GM04503 (cell line): ENCODE results near the gene ODAD3.
"Not testable (repeated sequence)": the region's sequence is repeated elsewhere in the genome, so short reads cannot be mapped to it uniquely, and the experiment has no call there.

Experiments used
- DNase-seq: peaks from one replicate; pipeline ENCODE4 v3.0.0-alpha.2; 2012; ENCODE audit warnings: low read depth

The ODAD3 gene

DNA sequence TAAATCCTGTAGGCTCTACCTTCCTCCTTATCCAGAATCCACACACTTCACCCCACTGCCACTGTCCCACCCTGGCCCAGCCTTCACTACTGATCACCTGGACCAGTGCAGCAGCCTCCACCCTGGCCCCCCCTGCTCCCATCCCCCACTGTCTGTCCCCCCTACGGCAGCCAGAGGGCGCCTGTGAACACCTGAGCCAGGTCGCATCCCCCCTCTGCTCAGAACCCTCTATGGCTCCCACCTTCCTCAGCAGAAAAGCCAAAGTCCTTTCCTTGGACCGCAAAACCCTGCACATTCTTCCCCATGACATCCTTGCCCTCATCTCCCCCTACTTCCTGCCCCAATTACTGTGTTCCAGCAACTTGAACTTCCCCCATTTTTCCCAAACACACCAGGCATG lies 25.3 kb upstream of the ODAD3 start:
- no peak for DNase-seq

DNA sequence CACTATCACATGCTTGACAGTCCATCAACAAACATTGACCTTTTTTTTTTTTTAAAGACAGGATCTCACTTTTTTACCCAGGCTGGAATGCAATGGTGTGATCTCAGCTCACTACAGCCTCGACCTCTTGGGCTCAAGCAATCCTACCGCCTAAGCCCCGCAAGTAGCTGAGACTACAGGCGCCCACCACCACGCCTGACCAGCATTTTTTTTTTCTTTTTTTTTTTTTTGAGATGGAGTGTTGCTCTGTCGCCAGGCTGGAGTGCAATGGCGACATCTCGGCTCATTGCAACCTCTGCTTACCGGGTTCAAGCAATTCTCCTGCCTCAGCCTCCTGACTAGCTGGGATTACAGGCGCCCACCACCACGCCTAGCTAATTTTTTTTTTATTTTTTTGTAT lies 24.0 kb upstream of the ODAD3 start:
- not testable (repeated sequence) for DNase-seq

DNA sequence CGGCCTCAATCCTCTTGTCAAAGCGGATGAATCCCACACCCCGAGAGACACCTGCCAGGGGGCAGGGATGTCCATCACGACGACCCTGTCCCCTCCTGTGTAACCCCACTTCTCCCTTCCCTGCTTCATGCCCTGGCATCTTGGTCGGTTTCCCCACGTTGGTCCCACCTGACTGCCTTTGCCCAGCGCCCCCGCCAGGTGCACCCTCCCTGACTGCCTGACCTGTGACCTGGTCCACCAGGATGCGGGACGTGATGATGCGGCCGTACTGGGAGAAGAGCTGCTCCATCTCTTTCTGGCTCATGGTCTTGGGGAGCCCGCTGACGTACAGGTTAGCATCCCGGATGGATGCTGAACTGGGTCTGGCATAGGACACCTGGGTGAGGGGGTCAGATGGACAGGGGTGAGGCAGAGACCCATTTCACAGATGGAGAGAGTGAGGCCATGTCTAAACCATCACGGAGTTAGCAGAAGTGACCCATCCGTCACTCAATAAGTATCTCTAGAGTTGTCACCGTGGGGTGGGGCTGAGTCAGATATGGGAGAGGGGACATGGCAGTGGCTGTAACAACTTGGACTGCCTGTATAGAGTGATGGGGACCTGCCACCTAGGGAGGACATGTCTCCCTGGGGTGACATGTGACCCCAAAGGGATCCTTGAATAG lies 23.4 kb upstream of the ODAD3 start:
- no peak for DNase-seq

GRCh38 chr19:11457831-11458230 lies 22.9 kb upstream of the ODAD3 start:
- no peak for DNase-seq

DNA sequence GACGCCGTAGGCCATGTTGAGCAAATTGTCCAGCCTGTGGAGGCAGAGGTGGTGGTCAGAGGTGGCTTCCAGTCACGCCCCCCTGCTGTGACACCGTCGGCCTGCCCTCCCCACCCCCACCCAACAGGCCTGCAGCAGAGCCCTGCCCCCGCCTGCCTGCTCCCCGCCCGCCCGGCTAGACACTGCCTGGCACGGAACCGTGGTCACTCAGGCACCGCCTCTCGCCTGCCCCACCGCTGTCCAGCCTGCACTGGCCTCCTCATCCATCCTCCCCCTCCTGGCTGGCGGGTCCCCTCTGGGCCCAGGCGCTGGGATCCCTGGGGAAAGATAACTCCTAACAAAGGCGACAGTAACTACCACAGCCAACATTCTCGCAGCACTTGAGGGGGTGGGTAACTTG lies 22.2 kb upstream of the ODAD3 start:
- no peak for DNase-seq

GRCh38 chr19:11456659-11457058 lies 21.7 kb upstream of the ODAD3 start:
- no peak for DNase-seq

- not testable (repeated sequence) for DNase-seq
Measured at GRCh38 chr19:11455233-11455554, 20.3 kb upstream of the ODAD3 start.

DNA sequence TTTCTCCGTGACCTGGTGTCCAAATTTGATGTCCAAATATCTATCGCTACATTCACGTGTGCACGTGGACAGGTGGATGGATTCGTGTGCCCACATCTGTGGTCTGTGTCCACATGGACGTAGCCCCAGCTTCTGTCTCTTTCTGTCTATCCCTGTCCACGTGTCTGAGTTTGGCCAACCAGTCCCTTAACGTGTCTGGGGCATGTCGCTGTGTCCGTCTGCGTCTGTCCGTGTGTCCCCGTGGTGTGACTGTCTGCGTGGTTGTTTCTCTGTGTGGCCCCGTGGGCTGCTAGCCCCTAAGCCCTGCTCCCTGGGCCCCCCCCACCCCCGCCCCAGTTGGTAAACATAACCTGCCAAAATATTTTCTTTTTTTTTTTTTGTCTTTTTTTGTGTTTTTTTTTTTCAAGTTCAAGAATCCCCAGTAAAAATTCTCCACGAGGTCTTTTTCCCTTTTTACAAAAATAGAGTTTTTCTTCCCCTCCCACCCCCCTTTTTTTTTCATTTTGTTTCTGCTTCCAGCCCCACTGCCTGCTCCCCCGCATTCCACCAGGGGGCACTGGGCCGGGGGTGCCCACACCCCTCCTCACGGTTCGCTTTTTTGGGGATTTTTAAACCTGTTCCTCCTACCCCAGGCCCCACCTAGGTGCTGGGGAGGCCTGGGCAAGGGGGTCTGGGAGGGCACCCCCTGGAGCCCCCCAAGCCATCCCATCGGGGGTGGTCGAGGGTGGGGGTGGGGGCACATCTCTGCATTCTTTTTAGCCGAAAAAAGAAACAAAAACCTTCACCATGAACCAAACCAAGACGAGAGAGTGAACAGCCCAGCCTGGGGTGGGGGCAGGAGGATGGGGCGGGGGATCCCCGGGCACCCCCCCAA lies 18.8 kb upstream of the ODAD3 start:
- no peak for DNase-seq

DNA sequence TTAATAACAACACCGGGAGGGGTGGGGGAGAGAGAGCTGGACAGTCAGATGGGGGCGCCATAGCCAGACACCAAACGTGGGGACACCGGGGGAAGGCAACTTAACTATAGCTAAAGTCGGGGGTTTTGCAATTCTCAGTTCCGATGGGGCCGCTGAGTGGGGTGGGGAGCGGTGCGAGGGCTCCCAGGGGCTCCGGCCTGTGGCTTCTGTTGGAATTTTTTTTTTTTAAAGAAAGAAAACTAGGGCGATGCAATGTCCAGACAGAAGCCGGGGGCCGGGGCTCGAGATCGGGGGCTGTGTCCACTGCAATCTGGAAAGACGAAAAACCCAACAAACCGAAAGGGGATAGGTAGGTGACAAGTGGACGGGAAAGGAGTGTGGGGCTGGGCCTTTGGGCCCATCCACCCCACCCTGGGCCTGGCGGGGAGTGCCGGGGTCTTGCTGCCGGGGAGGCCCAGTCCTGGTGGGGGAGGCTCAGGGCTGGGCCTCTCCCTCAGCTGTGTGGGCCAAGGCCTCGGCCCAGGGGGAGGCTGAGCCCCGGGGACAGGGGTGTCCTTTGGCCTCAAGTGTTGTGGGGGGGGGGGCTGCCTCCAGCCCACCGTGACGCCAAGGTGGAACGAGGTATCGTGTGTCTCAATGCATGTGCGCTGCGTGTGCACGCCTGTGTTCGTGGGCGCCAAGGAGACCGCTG lies 17.8 kb upstream of the ODAD3 start:
- no peak for DNase-seq

- DNase-seq = no peak
Measured at GRCh38 chr19:11451871-11452619, 17.1 kb upstream of the ODAD3 start.

DNA sequence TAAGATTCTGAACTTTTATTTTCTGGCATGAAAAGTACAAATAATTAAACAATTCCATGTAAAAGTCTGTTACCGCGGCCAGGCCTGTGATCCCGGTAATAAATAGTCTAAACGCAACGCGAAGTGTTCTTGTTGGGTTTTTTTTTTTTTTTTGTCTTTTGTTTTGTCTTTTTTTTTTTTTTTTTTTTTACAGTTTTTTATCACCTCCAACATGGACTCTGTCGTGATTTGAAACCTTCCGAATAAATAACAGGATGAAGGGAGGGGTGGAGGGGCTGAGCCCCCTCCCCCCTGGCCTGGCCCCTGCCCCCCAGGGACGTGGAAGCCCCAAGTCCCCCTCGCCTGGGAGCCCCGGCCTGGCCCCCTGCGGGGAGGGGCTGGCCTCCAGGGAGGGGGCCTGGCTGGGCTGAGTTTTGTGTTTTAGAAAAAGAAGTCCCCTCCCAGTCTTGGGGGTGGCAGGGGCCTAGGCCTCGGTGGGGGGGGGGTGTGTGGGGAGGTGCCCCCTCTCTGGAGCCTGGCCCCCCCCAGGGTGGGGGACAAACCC lies 16.5 kb upstream of the ODAD3 start:
- no peak for DNase-seq

DNA sequence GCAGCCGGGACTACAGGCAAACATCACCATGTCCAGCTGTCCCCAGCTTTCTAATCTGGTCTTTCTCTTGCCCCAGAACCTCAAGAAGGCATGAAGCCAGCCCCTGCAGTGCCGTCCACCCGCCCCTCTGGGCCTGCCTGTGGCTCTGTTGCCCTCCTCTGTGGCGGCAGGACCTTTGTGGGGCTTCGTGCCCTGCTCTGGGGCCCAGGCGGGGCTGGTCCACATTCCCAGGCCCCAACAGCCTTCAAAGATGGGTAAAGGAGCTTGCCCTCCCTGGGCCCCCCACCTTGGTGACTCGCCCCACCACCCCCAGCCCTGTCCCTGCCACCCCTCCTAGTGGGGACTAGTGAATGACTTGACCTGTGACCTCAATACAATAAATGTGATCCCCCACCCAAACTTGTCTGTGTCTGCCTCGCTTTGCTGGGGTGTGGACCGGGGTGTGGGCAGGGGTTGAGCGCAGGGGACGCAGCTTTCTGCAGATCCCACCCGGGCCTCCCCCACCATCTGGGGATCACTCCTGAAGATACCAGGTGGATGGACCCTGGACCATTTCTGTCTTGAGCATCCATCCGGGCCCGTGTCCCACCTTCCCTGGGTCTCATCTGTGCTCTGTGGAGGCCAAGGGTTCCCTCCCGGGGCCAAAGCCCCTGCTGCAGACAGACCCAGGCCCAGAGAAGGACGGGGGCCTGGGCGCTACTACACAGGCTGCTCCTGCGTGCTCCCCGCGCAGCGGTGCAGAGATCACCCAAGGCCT lies 15.8 kb upstream of the ODAD3 start:
- DNase-seq = no peak

DNA sequence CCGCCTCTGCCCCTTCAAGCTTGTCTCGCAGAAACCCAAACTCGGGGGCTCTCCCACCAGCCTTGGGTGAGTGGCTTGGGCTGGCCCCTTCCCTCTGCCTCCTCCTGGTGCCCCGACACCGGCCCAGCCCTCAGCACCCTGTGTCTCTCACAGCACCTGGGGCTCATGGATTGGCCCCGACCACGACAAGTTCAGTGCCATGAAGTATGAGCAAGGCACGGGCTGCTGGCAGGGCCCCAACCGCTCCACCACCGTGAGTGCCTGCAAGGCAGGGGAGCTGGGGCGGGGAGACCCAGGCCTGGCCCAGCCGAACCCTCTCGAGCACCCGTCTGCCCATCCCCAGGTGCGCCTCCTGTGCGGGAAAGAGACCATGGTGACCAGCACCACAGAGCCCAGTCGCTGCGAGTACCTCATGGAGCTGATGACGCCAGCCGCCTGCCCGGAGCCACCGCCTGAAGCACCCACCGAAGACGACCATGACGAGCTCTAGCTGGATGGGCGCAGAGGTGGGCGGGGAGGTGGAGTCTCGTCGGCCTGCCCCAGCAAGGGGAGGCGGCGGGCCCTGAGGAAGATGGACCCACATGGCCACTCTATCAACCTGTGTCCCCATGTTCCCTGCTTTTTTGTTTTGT lies 14.1 kb upstream of the ODAD3 start:
- DNase-seq = no peak

DNA sequence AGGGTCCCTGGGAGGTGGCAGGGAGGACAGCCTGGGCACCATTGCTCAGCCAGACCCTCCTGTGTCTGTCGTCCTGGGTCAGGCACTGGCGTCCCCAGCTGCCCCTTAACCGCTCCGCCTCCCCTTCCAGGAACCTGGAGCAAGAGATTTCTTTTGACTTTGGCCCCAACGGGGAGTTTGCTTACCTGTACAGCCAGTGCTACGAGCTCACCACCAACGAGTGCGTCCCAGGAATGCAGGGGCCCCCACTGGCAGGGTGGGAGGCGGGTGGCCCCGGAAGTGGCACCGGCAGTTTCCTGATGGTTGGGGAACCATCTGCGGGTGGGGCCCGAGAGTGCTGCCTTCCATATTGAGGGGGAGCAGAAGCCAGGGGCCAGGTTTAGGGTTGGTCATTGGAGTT lies 13.5 kb upstream of the ODAD3 start:
- no peak for DNase-seq

DNA sequence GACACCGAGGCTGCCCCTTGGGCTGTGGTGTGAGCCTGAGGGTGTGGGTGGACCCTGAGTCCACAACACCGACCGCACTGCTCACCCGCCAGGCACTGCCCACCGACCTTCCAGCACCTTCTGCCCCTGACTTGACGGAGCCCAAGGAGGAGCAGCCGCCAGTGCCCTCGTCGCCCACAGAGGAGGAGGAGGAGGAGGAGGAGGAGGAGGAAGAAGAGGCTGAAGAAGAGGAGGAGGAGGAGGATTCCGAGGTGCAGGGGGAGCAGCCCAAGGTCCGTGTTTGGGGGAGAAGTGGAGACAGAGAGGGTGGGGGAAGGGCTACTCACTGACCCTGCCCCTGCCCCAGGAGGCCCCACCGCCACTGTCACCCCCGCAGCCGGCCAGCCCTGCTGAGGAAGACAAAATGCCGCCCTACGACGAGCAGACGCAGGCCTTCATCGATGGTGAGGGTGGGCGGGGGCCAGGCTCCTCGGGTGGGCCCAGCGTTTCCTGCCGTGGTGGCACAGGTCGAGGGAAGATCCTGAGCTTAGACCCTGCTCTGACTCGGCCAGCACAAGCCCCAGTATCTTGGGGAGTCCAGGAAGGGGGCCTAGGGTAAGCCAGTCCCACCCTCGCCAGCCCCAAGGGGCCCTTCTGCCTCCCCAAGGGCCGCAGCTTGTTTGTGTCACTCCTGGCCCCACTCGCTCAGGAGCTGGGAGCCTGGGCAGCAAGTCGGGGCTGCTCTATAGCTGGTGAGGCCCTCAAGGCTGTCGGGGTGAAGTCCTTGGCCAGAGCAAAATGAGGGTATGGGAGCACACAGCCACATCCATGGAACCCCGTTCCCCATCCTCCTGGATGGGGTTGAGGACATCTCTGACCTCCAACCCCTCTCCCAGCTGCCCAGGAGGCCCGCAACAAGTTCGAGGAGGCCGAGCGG lies 12.7 kb upstream of the ODAD3 start:
- no peak for DNase-seq

- DNase-seq = no peak
Measured at GRCh38 chr19:11446652-11447301, 11.9 kb upstream of the ODAD3 start.

DNA sequence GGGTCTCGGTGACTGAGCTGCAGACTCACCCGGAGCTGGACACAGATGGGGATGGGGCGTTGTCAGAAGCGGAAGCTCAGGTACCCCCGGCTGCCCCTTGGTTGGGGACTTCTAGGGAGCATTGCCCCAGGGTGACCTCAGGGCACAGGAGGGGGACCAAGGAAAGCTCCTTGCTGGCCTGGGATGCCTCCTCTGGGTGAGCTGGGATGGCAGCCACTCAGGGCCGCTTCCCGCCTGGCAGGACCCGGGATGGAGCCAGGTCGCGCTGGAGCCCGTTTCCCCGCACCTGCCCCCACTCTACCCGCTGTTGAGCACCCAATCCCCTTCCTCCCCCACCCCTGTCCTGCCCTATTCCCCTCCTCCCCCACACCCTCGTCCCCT lies 11.3 kb upstream of the ODAD3 start:
- no peak for DNase-seq

GRCh38 chr19:11445141-11445540 lies 10.2 kb upstream of the ODAD3 start:
- DNase-seq = no peak

GRCh38 chr19:11444059-11444458 lies 9.1 kb upstream of the ODAD3 start:
- no peak for DNase-seq
